Panc1 (cell line): ENCODE data around the gene TRAF2.

Experiments
- POLR2AphosphoS5 ChIP-seq: IDR thresholded peaks from 2 replicates; pipeline ENCODE4 v1.6.1; 2012; ENCODE audit warnings: mild to moderate bottlenecking, low read depth, low read length, moderate library complexity
- SIN3A ChIP-seq: IDR thresholded peaks from 2 replicates; pipeline ENCODE4 v1.6.1; 2012; ENCODE audit warnings: low read depth, mild to moderate bottlenecking, low read length, moderate library complexity, borderline replicate concordance; ENCODE audit not compliant: insufficient read depth
- TCF7L2 ChIP-seq: IDR thresholded peaks from 2 replicates; pipeline ENCODE4 v1.6.1; 2011; ENCODE audit warnings: mild to moderate bottlenecking, low read depth, low read length, inconsistent platforms
- TF ChIP-seq, protein P1 (sequence below): fragments of 450-650 bp; IDR thresholded peaks from 2 replicates; pipeline ENCODE4 v1.5.1; 2017; ENCODE audit warnings: mild to moderate bottlenecking
- TF ChIP-seq, protein P2 (sequence below), 2 experiments: IDR thresholded peaks; 2 replicates each; pipeline ENCODE4 v1.6.1; 2011 to 2012; ENCODE audit warnings: low read depth in 2 of 2, control low read depth in 1 of 2, low read length in 1 of 2, mild to moderate bottlenecking in 1 of 2, moderate library complexity in 1 of 2; ENCODE audit not compliant: insufficient read depth in 1 of 2

DNA sequence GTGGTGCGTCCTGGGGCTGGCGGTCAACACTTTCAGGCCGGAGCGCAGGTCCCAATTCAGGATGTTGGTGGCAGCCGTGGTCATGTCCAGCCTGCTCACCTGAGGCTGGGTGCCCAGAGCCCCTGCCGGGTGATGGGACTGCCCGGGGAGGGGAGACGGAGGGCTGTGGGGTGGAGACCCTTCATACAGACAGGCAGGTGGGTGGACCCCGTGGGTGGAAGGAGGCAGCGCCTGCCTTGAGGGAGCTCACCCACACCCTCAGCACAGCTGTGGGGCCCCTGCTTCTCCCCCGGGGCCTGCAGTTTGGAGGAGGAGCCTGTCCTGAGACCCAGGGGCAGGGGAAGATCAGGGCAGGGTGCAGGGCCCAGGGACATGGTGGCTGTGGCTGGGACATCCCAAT lies 84.0 kb downstream of the TRAF2 start:
- TF ChIP-seq POLR2AphosphoS5 (no peak), TCF7L2 (no peak), SIN3A (no peak)
- TF ChIP-seq, protein P1, sequence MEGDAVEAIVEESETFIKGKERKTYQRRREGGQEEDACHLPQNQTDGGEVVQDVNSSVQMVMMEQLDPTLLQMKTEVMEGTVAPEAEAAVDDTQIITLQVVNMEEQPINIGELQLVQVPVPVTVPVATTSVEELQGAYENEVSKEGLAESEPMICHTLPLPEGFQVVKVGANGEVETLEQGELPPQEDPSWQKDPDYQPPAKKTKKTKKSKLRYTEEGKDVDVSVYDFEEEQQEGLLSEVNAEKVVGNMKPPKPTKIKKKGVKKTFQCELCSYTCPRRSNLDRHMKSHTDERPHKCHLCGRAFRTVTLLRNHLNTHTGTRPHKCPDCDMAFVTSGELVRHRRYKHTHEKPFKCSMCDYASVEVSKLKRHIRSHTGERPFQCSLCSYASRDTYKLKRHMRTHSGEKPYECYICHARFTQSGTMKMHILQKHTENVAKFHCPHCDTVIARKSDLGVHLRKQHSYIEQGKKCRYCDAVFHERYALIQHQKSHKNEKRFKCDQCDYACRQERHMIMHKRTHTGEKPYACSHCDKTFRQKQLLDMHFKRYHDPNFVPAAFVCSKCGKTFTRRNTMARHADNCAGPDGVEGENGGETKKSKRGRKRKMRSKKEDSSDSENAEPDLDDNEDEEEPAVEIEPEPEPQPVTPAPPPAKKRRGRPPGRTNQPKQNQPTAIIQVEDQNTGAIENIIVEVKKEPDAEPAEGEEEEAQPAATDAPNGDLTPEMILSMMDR, result no peak
- TF ChIP-seq, protein P2, sequence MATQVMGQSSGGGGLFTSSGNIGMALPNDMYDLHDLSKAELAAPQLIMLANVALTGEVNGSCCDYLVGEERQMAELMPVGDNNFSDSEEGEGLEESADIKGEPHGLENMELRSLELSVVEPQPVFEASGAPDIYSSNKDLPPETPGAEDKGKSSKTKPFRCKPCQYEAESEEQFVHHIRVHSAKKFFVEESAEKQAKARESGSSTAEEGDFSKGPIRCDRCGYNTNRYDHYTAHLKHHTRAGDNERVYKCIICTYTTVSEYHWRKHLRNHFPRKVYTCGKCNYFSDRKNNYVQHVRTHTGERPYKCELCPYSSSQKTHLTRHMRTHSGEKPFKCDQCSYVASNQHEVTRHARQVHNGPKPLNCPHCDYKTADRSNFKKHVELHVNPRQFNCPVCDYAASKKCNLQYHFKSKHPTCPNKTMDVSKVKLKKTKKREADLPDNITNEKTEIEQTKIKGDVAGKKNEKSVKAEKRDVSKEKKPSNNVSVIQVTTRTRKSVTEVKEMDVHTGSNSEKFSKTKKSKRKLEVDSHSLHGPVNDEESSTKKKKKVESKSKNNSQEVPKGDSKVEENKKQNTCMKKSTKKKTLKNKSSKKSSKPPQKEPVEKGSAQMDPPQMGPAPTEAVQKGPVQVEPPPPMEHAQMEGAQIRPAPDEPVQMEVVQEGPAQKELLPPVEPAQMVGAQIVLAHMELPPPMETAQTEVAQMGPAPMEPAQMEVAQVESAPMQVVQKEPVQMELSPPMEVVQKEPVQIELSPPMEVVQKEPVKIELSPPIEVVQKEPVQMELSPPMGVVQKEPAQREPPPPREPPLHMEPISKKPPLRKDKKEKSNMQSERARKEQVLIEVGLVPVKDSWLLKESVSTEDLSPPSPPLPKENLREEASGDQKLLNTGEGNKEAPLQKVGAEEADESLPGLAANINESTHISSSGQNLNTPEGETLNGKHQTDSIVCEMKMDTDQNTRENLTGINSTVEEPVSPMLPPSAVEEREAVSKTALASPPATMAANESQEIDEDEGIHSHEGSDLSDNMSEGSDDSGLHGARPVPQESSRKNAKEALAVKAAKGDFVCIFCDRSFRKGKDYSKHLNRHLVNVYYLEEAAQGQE (IDR thresholded peaks at IDR 0.05; ENCODE audit: insufficient read depth in 1 of 2, low read depth in 2 of 2, low read length in 1 of 2), result no peak
